Ecto neural progenitor cell (in vitro differentiated cells): ENCODE results near the gene BACH2.

Source experiments
- DNase-seq: peaks from one replicate; pipeline ENCODE4 v3.0.0-alpha.2; 2018; ENCODE audit warnings: low spot score

Gene BACH2

DNA sequence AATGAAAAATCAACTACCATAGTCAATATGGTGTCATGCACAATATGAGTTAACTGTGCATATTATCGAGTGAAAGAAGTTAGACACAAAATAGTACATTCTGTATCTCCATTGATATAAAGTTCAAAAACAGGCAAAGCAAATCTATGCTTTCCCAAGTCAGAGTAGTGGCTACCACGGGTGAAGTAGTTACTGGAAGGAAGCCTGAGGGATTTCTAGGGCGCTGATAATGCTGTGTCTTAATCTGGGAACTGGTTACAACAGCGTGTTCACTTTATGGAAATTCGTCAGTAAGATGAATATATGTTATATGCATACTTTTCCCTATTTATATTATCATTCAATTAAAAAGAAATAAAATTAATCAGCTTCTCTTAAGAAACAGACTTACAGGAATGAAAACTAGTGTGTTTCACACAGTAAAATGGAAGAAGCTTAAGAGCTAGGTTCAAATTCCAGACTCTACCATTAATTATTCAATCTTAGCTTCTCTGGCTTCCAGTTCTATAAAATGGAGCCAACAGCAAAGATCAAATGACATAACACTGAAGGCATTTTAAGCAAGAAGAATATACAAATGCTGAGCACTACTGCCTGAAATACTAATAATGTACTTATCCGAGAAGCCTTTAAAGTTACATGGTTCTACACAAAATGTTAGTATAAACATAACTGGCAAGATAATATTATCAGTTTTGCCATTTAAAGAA lies 19.2 kb downstream of the BACH2 start:
- no peak for DNase-seq

DNA sequence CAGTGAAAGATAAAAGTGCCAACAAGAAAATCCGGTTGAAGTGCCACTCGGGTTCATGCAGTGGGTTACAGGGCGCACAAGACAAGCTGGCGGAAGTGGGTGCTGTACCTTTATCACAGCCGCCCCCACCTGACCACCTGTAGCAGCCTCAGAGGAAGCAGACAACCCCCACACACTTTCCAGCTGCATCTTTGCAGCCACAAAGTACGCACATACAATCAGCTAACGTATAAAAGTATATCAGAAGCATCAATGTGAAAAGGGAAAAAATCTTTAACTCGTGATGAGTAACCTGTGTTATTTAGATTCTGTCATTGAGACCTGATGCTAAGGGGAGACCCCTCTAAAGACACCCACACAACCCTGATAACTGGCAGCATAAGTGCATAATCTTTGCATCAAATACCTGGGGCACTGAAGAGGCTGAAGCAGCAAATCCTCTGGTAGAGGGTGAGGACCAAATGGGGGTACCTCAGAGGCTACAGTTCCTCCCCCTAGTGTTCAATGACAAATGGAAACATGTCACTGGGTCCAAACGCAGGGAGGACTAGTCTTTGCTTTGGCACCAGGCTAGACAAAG lies 22.1 kb downstream of the BACH2 start:
- no peak for DNase-seq

DNA sequence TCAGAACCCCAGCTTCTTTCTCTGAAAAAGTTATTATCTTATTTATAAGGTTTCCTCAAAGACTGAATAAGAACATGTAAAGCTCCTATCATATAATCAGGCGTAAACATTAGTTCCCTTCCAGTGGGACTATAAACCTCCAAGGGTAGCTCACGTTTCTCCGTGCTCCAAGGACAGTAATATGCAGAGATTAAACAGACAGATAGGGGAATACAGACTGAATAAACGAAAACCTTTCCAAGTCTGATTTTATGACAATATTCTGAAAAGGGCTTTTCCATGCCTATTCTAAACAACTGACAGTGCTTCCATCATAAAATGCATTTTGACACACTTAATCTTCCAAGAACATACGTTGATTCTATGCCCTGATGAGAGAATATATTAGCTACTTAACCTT lies 22.8 kb downstream of the BACH2 start:
- no peak for DNase-seq

DNA sequence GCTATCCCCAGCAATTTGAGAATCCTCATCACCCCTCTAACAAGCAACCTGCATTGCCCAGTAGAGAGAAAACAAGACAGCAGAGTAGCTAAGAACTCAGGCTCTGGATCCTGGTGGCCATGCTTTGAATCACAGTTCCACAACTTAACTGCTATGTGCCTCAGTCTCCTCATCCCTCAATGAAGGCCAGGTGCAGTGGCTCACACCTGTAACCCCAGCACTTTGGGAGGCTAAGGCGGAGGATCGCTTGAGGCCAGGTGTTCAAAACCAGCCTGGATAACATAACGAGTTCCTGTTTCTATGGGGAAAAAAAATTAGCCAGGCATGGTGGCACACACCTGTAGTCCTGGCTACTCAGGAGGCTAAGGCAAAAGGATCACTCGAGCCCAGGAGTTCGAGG lies 23.7 kb downstream of the BACH2 start:
- no peak for DNase-seq

DNA sequence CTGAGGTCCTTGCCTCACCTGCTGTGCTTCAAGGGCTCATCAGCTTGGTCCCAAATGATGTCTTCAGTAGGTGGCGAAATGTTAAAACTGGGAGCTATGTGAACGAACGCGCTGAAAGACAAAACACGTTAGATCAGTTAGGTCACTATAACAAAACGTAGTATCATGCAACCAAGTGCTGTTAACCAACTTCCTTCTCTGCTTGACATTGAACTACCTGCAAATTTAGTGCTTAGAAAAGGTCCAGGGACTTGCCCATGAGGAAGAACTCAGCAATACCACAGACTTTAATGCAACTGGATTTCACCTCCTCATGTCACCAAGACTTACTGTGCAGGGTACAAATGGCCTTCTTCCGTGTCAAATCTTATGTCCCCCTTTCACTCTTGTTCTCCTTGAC lies 24.8 kb downstream of the BACH2 start:
- no peak for DNase-seq

DNA sequence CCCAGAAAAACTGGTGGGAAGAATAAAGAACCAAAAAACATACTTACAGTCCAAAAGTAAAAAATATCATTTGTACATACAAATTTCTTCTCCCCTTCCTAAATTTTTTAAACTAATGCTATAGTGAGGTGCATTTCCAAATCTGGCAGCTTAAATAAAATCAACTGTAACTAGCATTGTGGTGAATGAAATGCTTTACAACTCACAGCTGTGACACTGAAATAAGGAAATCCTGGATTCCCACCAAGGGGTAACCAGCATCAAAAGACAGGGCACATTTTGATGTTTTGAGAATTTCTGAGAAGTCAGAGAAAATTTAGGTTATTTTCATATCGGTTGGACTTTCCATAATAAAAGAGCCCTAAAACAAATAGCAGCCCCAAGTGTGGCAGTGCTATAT lies 27.3 kb downstream of the BACH2 start:
- DNase-seq: no peak

DNA sequence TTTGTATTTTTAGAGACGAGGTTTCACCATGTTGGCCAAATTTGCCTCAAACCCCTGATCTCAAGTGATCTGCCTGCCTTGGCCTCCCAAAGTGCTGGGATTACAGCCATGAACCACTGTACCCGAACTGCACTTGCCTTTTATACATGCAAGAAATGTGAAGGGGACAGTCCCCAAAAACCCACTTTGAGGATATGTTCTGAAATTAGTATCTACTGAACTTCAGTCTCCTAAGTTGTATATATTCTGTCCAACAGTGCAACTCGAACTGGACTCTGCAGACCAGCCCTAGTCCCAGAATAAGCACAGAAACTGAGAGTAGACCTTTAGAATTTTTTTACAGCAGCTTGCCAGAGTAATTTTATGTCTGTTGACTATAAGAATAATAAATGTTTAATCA lies 28.5 kb downstream of the BACH2 start:
- no peak for DNase-seq

DNA sequence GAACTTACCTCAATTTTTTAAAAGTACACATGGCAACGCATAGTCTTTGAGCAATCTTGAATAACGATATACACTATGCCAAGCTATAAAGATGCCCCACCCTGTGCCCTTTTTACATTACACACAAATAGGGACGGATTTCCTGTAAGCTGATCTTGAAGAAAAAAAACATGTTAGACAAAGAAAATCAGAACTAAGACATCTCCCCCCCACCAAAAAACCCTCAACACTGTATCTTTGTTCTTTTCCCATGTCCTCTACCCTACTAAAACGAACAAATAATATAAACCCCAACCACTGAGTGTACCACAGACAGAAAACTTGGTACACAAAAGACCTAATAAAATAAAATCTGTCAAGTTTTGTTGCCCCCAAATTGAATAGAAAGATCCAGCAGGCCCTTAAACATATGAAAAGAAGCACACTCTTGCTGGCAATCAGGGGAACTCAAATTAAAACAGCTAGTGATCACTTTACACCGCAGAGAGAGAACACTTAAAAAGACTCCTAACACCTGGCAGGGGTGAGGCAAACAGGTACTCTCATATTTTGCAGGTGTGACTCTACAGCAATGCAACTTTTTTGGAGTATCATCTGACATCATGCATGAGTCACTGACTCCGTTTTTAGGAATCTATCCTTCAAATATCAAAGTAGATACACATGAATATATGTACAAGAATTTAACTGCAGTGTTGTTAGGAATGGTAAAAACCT lies 29.6 kb downstream of the BACH2 start:
- DNase-seq: no peak

DNA sequence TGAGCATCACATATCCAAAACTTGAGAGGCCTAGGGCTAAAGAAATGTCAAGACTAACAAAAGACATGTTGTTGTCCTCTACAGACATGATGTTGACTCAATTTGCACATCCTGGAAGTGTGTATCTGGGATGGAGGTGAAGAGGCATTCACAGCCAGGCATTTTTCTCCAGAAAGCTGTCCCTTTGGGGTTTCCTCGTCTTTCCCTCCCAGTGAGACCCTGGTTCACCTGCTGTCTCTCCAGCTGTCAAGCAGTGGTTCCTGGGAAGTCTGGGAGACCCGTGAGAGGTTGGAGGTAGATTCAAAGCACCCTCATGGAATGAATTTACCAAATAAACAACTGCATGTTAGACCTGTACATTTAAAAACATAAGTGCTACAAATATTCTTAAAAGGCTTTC lies 32.1 kb downstream of the BACH2 start:
- DNase-seq: no peak

DNA sequence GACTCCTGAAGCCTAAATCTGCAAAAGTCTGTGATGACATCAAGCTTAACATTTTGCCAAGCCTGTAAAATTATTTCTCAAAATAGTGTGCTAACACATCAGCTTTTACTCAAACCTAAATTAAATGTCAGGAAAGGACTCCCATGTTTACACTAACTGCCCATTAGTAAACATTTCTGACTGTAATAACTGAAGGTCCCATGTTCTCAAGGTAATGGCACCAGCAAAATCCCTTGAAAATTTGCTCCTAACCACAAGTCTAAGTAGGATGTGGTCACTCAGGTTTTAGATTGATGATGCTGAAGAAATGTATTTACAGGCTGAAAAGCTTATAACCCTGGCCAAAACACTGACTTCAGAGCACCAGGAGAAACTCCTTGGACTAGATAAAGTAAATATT lies 33.0 kb downstream of the BACH2 start:
- DNase-seq: no peak

DNA sequence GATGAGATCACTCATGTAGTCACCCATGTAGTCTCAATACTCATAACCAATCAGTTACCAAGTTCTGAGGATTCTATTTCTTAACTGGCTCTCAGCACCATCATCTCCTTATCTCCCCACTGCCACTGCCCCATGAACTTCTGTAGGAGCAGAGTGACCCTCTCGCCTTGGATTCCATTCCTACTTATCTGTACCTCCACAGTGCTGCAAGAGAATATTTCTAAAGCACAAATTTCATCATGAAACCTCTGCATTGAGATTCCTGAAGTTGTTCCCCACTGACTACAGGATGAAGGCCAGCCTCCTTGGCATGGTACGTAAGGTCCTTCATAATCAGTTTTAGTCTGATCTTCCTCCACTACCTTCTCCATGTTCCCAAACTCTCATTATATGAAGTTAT lies 34.8 kb downstream of the BACH2 start:
- no peak for DNase-seq

DNA sequence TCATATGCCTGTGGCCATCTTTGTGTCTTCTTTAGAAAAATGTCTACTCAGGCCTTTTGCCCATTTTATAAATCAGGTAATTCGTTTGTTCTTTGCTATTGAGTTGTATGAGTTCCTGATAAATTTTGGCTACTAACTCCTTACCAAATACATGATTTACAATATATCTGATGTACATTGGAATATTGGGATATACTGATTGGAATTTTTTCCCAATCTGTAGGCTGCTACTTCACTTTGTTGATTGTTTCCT lies 39.2 kb downstream of the BACH2 start:
- no peak for DNase-seq

DNA sequence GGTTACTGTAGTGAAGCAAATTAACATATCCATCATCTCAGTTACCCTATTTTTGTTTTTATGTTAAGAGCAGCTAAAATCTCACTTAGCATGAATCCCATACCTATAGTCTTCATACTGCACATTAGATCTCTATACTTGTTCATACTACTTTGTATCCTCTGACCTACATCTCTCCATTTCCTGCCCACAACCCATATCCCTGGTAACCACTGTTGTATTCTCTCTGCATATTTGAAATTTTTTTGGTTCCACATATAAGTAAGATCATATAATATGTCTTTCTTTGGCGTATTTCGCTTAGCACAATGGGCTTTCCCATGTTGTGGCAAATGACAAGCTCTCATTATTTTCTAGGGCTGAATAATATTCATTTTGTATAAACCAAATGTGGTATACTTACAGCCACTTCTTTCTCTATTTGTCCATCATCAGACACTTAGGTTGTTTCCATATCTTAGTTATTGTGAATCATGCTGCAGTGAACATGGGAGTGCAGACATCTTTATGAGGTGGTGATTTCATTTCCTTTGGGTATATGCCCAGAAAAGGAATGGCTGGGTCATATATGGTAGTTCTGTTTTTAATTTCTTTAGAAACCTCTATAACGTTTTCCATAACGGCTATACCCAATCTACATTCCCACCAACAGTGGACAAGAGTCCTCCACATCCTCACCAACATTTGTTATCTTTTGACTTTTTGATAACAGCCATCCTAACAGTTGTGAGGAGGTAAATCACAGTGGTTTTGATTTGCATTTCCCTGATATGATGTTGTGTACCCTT lies 39.8 kb downstream of the BACH2 start:
- no peak for DNase-seq

DNA sequence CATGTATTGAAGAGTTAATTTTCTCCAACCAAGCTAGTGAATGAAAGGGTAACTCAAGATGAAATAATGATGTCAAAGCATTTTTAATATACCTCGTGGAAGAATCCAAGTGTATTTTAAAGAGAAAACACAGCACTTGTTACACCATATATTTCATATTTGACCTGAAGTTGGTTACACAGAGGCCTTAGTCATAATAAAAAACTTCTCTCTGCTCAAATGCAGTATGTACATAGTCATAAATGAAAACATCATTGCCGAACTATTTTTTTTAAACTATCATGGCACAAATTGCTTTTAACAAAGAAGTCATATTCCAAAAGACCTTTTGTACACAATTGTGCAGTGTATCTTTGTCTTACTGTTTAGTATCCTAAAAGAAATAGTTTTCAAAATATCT lies 43.0 kb downstream of the BACH2 start:
- DNase-seq: no peak

DNA sequence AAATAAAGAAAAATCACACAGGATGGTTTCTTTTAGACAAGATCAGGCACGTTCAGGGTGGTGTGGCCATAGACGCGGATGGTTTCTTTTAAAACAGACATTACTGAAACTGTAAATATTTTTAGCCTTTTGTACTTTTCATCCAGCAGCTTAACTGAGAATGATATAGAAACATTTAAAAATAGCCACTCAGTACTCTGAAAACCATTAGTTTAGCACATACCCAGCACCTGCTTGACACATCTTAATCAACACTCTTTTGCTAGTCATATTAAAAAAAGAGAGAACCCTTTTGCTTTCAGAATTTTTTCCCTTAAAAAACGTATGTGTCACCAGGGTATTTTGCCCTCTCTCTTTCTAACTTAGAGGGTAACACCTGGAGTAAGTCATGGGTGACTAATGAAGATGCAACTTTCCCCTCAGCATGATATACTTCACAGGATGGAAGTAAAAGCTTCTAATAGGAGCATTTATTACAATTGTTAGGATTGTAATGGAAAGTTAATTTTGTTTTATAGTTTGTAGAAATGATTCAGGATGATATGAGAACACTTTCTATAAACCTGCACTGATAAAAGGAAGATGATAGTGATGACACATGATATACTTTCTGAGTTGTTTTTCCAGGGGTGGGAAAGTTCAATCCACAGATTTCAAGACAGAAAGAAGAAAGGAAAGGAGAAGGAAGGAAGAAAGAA lies 45.2 kb downstream of the BACH2 start:
- no peak for DNase-seq

DNA sequence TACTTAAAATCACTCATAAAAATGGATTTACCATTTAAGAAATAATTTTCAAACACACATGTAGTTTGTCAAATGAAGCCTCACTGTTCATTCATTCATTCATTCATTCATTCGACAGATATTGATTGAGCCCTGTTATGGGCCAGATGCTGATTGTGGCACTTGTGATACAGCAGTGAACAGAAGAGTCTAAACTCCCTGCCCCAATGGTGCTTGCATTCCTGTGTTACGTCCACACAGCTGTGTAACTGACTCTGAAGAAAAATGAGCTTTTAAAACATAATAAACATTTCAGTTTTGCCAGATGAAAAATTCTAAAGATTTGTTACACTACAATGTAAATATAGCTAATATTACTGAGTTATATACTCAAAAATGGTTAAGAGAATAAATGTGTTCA lies 46.2 kb downstream of the BACH2 start:
- no peak for DNase-seq

DNA sequence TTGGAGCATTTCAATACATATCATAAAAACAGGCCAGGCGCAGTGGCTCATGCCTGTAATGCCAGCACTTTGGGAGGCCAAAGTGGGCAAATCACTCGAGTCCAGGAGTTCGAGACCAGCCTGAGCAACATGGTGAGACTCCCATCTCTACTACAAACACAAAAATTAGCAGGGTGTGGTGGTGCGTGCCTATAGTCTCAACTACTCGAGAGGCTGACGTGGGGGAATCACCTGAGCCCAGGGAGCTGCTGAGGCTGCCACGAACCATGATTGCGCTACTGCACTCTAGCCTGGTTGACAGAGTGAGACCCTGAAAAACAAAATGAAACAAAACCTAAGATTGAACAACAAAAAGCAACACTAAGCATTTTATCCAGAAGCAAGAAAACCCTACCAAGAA lies 47.2 kb downstream of the BACH2 start:
- no peak for DNase-seq

DNA sequence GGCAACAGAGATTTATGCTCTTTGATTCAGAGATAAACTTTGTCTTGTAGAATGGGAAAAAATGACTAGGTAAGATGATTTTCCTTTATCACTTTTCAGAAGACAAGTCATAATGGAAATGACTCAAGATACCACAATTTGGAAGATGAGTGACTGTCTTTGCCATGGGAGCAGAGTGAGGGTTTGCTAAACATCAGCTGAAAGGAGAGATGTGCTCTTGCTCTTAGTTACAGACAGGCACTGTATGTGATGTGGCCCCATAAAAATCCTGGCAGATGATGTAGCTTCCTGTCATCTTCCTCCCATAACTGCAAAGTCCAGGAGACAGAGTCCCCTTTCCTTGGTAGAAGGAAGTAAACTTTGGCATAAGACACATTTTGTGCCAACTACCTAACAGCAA lies 47.6 kb downstream of the BACH2 start:
- DNase-seq: no peak

DNA sequence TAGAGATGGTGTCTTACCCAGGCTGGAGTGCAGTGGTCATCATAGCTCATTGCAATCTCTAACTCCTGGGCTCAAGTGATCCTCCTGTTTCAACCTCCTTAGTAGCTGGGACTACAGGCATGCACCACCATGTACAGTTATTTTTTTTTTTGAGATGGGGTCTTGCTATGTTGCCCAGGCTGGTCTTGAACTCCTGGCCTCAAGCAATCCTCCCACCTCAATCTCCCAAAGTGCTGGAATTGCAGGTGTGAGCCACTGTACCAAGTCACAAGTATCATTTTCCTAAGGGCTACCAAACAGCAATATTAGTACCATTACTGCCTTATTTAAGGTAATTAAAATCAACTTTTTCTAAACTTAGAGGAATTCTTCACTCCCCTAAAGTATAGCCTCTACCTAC lies 49.4 kb downstream of the BACH2 start:
- no peak for DNase-seq

DNA sequence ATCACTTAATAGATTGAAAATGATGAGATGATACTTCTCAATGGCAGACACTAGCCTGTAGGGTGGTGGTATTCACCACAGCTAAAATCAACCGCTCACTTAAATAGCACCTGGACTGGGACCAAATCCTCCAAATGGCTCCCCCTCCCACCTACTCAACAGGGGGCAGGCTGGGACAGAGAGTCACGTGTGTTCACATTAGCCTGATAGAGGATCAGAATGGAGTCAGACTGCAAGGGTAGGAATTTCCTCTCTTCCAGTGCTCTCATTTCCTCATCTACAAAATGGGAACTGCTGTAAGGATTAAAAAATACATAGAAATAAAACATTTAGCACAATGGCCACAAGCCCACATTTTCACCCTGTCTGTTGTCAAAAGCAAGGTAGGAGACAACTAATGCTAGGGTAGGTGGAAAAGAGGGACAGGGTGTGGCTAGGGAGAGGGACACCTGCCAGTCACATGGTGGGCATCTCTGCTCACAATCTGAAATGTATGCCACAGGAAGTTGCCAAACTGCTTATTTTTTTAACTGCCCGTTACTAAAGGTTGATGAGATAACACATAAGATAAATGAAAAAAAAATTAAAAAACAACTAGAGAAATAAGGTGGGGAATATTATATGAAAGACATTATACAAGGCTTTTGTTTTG lies 55.3 kb downstream of the BACH2 start:
- no peak for DNase-seq

DNA sequence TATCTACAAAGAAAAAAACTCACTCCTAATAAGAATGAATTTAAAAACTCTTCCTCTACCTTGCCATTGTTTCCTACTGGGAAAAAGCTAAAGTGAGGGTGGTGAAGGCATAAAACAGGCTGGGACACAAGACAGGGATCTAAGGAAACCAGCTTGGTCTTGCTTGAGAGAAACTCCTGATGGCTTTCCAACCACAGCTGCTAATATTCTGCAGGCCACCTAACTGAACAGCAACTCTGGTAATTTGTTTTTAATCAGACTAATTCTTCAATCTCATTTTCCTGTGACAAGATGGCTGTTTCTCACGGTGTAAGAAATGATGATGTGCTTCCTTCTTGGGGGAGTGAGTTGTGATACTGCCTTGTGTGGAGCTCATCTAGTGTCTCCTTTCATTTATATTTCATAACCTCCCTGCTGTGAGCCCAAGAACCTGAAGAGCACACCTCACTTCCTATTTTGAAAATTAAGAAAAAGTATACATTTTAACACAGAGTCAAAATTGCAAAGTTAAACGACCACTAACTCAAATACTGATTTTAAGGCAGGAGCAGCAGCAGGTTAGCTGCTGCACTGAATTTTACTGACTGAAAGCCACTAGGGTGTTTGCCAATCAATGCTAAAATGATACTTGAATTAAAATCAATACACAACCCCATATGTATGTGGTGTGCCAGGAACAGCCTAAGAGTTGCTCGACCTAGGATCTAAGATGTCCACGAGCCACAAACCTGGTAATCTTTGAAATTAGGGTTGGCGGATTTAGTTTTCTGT lies 58.0 kb downstream of the BACH2 start:
- DNase-seq: no peak
